SU-DHL-6 (cell line): Measurements from ENCODE around the gene GRM7.

Experiments
- H2AFZ ChIP-seq: fragments of 200-600 bp; sonication (generic); 2 replicates; pipeline ENCODE4 v1.6.1; 2014; ENCODE audit warnings: low read depth, mild to moderate bottlenecking, moderate library complexity, mixed read lengths, antibody characterized with exemption, low read length; ENCODE audit not compliant: severe bottlenecking
- H3F3A ChIP-seq: fragments of 200-600 bp; shearing (Covaris generic); 2 replicates; pipeline ENCODE4 v1.6.0; 2016; ENCODE audit warnings: antibody characterized with exemption, mild to moderate bottlenecking; ENCODE audit not compliant: insufficient read depth
- H3K27ac ChIP-seq: fragments of 200-600 bp; sonication (generic); 2 replicates; pipeline ENCODE4 v1.5.1; 2016; ENCODE audit warnings: low read depth, mild to moderate bottlenecking, low read length, moderate library complexity, mixed read lengths
- H3K27me3 ChIP-seq: fragments of 200-600 bp; sonication (generic), shearing (Covaris generic); 2 replicates; pipeline ENCODE4 v1.6.0; 2014; ENCODE audit warnings: mild to moderate bottlenecking, low read length
- H3K36me3 ChIP-seq: fragments of 200-600 bp; sonication (generic); 2 replicates; pipeline ENCODE4 v1.6.1; 2014; ENCODE audit warnings: mild to moderate bottlenecking, low read length, mixed read lengths
- H3K4me2 ChIP-seq: fragments of 300-600, 200-600 bp; shearing (Covaris generic), sonication (generic); 2 replicates; pipeline ENCODE4 v1.6.0; 2014; ENCODE audit warnings: low read length, low read depth, mild to moderate bottlenecking; ENCODE audit not compliant: poor library complexity, severe bottlenecking
- H3K4me3 ChIP-seq: fragments of 200-600 bp; sonication (generic); 2 replicates; pipeline ENCODE4 v1.5.1; 2014; ENCODE audit warnings: antibody characterized with exemption, low read length, mild to moderate bottlenecking, mixed read lengths; ENCODE audit not compliant: insufficient read depth, poor library complexity, severe bottlenecking
- H3K79me2 ChIP-seq: fragments of 200-600 bp; sonication (generic); 2 replicates; pipeline ENCODE4 v1.6.1; 2014; ENCODE audit warnings: mild to moderate bottlenecking, low read length, moderate library complexity; ENCODE audit not compliant: insufficient read depth
- H3K9ac ChIP-seq: fragments of 200-600 bp; sonication (generic); 2 replicates; pipeline ENCODE4 v1.7.0; 2014; ENCODE audit warnings: mild to moderate bottlenecking, low read length
- H3K9me2 ChIP-seq: fragments of 200-600 bp; sonication (generic); replicated peaks from 2 replicates; pipeline ENCODE4 v1.6.1; 2014; ENCODE audit warnings: low read length; ENCODE audit not compliant: insufficient read depth
- H3K9me3 ChIP-seq: fragments of 200-600 bp; sonication (generic); 2 replicates; pipeline ENCODE4 v1.6.1; 2014; ENCODE audit warnings: low read length, mixed read lengths; ENCODE audit not compliant: insufficient read depth
- H4K20me1 ChIP-seq: fragments of 200-600 bp; sonication (generic); 2 replicates; pipeline ENCODE4 v1.6.1; 2014; ENCODE audit warnings: low read depth, mild to moderate bottlenecking, antibody characterized with exemption, low read length, moderate library complexity, mixed read lengths
- EZH2phosphoT487 ChIP-seq: fragments of 200-600 bp; sonication (generic), shearing (Covaris generic); conservative IDR thresholded peaks from 2 replicates; pipeline ENCODE4 v1.6.1; 2018; ENCODE audit warnings: mild to moderate bottlenecking, antibody characterized with exemption, low read length, moderate library complexity, mixed read lengths
- TF ChIP-seq, protein P1 (sequence below): fragments of 200-600 bp; sonication (generic); IDR thresholded peaks from one replicate; pipeline ENCODE4 v1.5.1; 2017; ENCODE audit warnings: antibody characterized with exemption, mild to moderate bottlenecking, low read length, moderate library complexity; ENCODE audit not compliant: insufficient read depth, poor library complexity, severe bottlenecking

Gene GRM7

GRCh38 chr3:7620401-7620800, 759.5 kb downstream of the GRM7 start:
- no peak overlapping the region for H3K9ac ChIP-seq
- H3K79me2 ChIP-seq: no peaks in the 10 kb centered on the region
- H3K4me3 ChIP-seq: no peak overlapping the region
- H3K9me3 ChIP-seq: no peaks in the 10 kb centered on the region
- H2AFZ ChIP-seq: no peak overlapping the region
- H3K36me3 ChIP-seq: no peaks in the 10 kb centered on the region
- no peaks in the 10 kb centered on the region for H3K9me2 ChIP-seq
- no peak overlapping the region for H3K4me2 ChIP-seq
- H3K27ac ChIP-seq: no peak overlapping the region
- TF ChIP-seq, protein P1, sequence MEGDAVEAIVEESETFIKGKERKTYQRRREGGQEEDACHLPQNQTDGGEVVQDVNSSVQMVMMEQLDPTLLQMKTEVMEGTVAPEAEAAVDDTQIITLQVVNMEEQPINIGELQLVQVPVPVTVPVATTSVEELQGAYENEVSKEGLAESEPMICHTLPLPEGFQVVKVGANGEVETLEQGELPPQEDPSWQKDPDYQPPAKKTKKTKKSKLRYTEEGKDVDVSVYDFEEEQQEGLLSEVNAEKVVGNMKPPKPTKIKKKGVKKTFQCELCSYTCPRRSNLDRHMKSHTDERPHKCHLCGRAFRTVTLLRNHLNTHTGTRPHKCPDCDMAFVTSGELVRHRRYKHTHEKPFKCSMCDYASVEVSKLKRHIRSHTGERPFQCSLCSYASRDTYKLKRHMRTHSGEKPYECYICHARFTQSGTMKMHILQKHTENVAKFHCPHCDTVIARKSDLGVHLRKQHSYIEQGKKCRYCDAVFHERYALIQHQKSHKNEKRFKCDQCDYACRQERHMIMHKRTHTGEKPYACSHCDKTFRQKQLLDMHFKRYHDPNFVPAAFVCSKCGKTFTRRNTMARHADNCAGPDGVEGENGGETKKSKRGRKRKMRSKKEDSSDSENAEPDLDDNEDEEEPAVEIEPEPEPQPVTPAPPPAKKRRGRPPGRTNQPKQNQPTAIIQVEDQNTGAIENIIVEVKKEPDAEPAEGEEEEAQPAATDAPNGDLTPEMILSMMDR: no peak
- no peak for TF ChIP-seq EZH2phosphoT487
- H3K27me3 ChIP-seq: no peaks in the 10 kb centered on the region
- H4K20me1 ChIP-seq: no peaks in the 10 kb centered on the region
- no peaks in the 10 kb centered on the region for H3F3A ChIP-seq

- H2AFZ ChIP-seq: no peak overlapping the region
- H3K9me3 ChIP-seq: no peaks in the 10 kb centered on the region
- no peaks in the 10 kb centered on the region for H3K27me3 ChIP-seq
- no peak overlapping the region for H3K9ac ChIP-seq
- H4K20me1 ChIP-seq: no peaks in the 10 kb centered on the region
- no peak for TF ChIP-seq EZH2phosphoT487
- TF ChIP-seq, protein P1: no peak
- no peaks in the 10 kb centered on the region for H3F3A ChIP-seq
- no peaks in the 10 kb centered on the region for H3K36me3 ChIP-seq
- no peaks in the 10 kb centered on the region for H3K79me2 ChIP-seq
- H3K4me2 ChIP-seq: no peak overlapping the region
- no peak overlapping the region for H3K4me3 ChIP-seq
- H3K9me2 ChIP-seq: no peaks in the 10 kb centered on the region
- H3K27ac ChIP-seq: no peak overlapping the region
Observed at GRCh38 chr3:7621046-7621630, 760.2 kb downstream of the GRM7 start.

DNA sequence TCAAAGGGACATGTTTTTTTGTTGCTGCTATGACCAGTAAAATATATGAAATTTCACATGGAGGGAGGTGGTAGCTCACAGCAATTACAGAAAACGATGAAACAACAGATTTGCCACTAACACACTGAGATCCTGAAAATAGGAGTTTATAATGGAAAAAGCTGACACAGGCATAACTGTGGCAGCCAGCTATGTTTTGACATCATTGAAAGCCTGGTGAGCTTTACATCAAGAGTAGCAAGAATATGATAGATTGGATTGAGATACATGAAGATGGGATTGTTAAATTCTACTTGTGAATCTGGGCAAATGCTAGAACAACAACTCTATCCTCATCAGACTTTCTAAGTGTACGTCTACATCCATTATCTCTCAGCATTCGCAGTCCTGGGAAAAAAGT, 760.7 kb downstream of the GRM7 start:
- Histone ChIP-seq H3K9me2 (no peaks in the 10 kb centered on the region), H3K36me3 (no peaks in the 10 kb centered on the region), H3K9ac (no peak overlapping the region), H3F3A (no peaks in the 10 kb centered on the region), H3K9me3 (no peaks in the 10 kb centered on the region), H3K27ac (no peak overlapping the region), H4K20me1 (no peaks in the 10 kb centered on the region), H3K4me3 (no peak overlapping the region), H3K4me2 (no peak overlapping the region), H2AFZ (no peak overlapping the region), H3K27me3 (no peaks in the 10 kb centered on the region), H3K79me2 (no peaks in the 10 kb centered on the region)
- no peak for TF ChIP-seq EZH2phosphoT487
- TF ChIP-seq, protein P1: no peak
